OCI-LY3 (cell line): ENCODE measurements around the gene CCDC40.

ENCODE experiments used
- CTCF ChIP-seq: fragments of 200-600, 300-600 bp; sonication (generic); IDR thresholded peaks from 2 replicates; pipeline ENCODE4 v1.5.1; 2014; ENCODE audit warnings: antibody characterized with exemption, low read length, low read depth
- EZH2phosphoT487 ChIP-seq: fragments of 200-600 bp; shearing (Covaris generic); IDR thresholded peaks from 2 replicates; pipeline ENCODE4 v1.6.1; 2018; ENCODE audit warnings: antibody characterized with exemption, mixed run types, low read depth

- TF ChIP-seq CTCF (no peak), EZH2phosphoT487 (no peak)
These were observed 10.7 kb downstream of the CCDC40 start for GRCh38 chr17:80047176-80047575.
